ENCODE measurements around the gene KCNJ5. TPM values are rescaled to one million over a fixed set of nuclear protein-coding genes. Genes with fewer than 3 reads are reported as not detected.
"Not testable (repeated sequence)": the region's sequence is repeated elsewhere in the genome, so short reads cannot be mapped to it uniquely, and the experiment has no call there.

KCNJ5 gene
- total RNA-seq, 1 donor from 2014 or later = 0.52 TPM

- no peaks in the 10 kb centered on the region for H3K36me3 ChIP-seq (ENCODE audit: control insufficient read depth in 3 of 3, insufficient read depth in 3 of 3, low read length in 3 of 3)
- H3K27me3 ChIP-seq (ENCODE audit: control insufficient read depth in 3 of 3, insufficient read depth in 3 of 3, low read length in 3 of 3) = peaks cover 0 to 8% (median 5%) of the 10 kb centered on the region in 3 donors
- H3K4me1 ChIP-seq (ENCODE audit: control insufficient read depth in 3 of 3, insufficient read depth in 3 of 3, low read length in 3 of 3) = no peaks in the 10 kb centered on the region
- no peak overlapping the region for H3K4me3 ChIP-seq (ENCODE audit: low read length in 3 of 3)
- no peaks in the 10 kb centered on the region for H3K9me3 ChIP-seq (ENCODE audit: control insufficient read depth in 3 of 3, low read length in 3 of 3)
- no peak overlapping the region for H3K9ac ChIP-seq (ENCODE audit: low read depth in 1 of 3, low read length in 3 of 3)
- no peak overlapping the region for H3K27ac ChIP-seq (ENCODE audit: low read depth, low read length)
Measured at GRCh38 chr11:128917144-128917724, 26.1 kb downstream of the KCNJ5 start.

GRCh38 chr11:128919216-128919615 is 28.1 kb downstream of the KCNJ5 start:
- H3K9ac ChIP-seq (ENCODE audit: low read depth in 1 of 3, low read length in 3 of 3) = no peak overlapping the region
- no peaks in the 10 kb centered on the region for H3K36me3 ChIP-seq (ENCODE audit: control insufficient read depth in 3 of 3, insufficient read depth in 3 of 3, low read length in 3 of 3)
- H3K4me3 ChIP-seq (ENCODE audit: low read length in 3 of 3) = no peak overlapping the region
- H3K4me1 ChIP-seq (ENCODE audit: control insufficient read depth in 3 of 3, insufficient read depth in 3 of 3, low read length in 3 of 3) = no peaks in the 10 kb centered on the region
- no peak overlapping the region for H3K27ac ChIP-seq (ENCODE audit: low read depth, low read length)
- H3K9me3 ChIP-seq (ENCODE audit: control insufficient read depth in 3 of 3, low read length in 3 of 3) = no peaks in the 10 kb centered on the region
- peaks cover 0 to 6% (median 3%) of the 10 kb centered on the region in 3 donors for H3K27me3 ChIP-seq (ENCODE audit: control insufficient read depth in 3 of 3, insufficient read depth in 3 of 3, low read length in 3 of 3)

- H3K9ac ChIP-seq (ENCODE audit: low read depth in 1 of 3, low read length in 3 of 3); H3K4me3 ChIP-seq (ENCODE audit: low read length in 3 of 3); H3K4me1 ChIP-seq (ENCODE audit: control insufficient read depth in 3 of 3, insufficient read depth in 3 of 3, low read length in 3 of 3); H3K27me3 ChIP-seq (ENCODE audit: control insufficient read depth in 3 of 3, insufficient read depth in 3 of 3, low read length in 3 of 3); H3K27ac ChIP-seq (ENCODE audit: low read depth, low read length); H3K9me3 ChIP-seq (ENCODE audit: control insufficient read depth in 3 of 3, low read length in 3 of 3); H3K36me3 ChIP-seq (ENCODE audit: control insufficient read depth in 3 of 3, insufficient read depth in 3 of 3, low read length in 3 of 3): not testable (repeated sequence)
Measured at GRCh38 chr11:128919635-128920034, 28.5 kb downstream of the KCNJ5 start.

- no peaks in the 10 kb centered on the region for H3K4me1 ChIP-seq (ENCODE audit: control insufficient read depth in 3 of 3, insufficient read depth in 3 of 3, low read length in 3 of 3)
- H3K27me3 ChIP-seq (ENCODE audit: control insufficient read depth in 3 of 3, insufficient read depth in 3 of 3, low read length in 3 of 3) = peaks cover 0 to 6% (median 0%) of the 10 kb centered on the region in 3 donors
- no peak overlapping the region for H3K9ac ChIP-seq (ENCODE audit: low read depth in 1 of 3, low read length in 3 of 3)
- H3K4me3 ChIP-seq (ENCODE audit: low read length in 3 of 3) = no peak overlapping the region
- H3K27ac ChIP-seq (ENCODE audit: low read depth, low read length) = no peak overlapping the region
- no peaks in the 10 kb centered on the region for H3K36me3 ChIP-seq (ENCODE audit: control insufficient read depth in 3 of 3, insufficient read depth in 3 of 3, low read length in 3 of 3)
- H3K9me3 ChIP-seq (ENCODE audit: control insufficient read depth in 3 of 3, low read length in 3 of 3) = no peaks in the 10 kb centered on the region
Measured at GRCh38 chr11:128920666-128921065, 29.5 kb downstream of the KCNJ5 start.

- no peak overlapping the region for H3K9ac ChIP-seq (ENCODE audit: low read depth in 1 of 3, low read length in 3 of 3)
- no peak overlapping the region for H3K4me3 ChIP-seq (ENCODE audit: low read length in 3 of 3)
- H3K36me3 ChIP-seq (ENCODE audit: control insufficient read depth in 3 of 3, insufficient read depth in 3 of 3, low read length in 3 of 3) = no peaks in the 10 kb centered on the region
- no peaks in the 10 kb centered on the region for H3K4me1 ChIP-seq (ENCODE audit: control insufficient read depth in 3 of 3, insufficient read depth in 3 of 3, low read length in 3 of 3)
- H3K27ac ChIP-seq (ENCODE audit: low read depth, low read length) = no peak overlapping the region
- H3K27me3 ChIP-seq (ENCODE audit: control insufficient read depth in 3 of 3, insufficient read depth in 3 of 3, low read length in 3 of 3) = peaks cover 0 to 8% (median 0%) of the 10 kb centered on the region in 3 donors
- no peaks in the 10 kb centered on the region for H3K9me3 ChIP-seq (ENCODE audit: control insufficient read depth in 3 of 3, low read length in 3 of 3)
Measured at GRCh38 chr11:128921793-128922192, 30.6 kb downstream of the KCNJ5 start.

- Histone ChIP-seq H3K36me3 (ENCODE audit: control insufficient read depth in 3 of 3, insufficient read depth in 3 of 3, low read length in 3 of 3) (no peaks in the 10 kb centered on the region), H3K4me3 (ENCODE audit: low read length in 3 of 3) (no peak overlapping the region), H3K9ac (ENCODE audit: low read depth in 1 of 3, low read length in 3 of 3) (no peak overlapping the region), H3K4me1 (ENCODE audit: control insufficient read depth in 3 of 3, insufficient read depth in 3 of 3, low read length in 3 of 3) (no peaks in the 10 kb centered on the region), H3K27me3 (ENCODE audit: control insufficient read depth in 3 of 3, insufficient read depth in 3 of 3, low read length in 3 of 3) (peaks cover 0 to 3% (median 0%) of the 10 kb centered on the region in 3 donors), H3K9me3 (ENCODE audit: control insufficient read depth in 3 of 3, low read length in 3 of 3) (no peaks in the 10 kb centered on the region), H3K27ac (ENCODE audit: low read depth, low read length) (no peak overlapping the region)
Measured at GRCh38 chr11:128924104-128924503, 32.9 kb downstream of the KCNJ5 start.

- Histone ChIP-seq H3K27me3 (ENCODE audit: control insufficient read depth in 3 of 3, insufficient read depth in 3 of 3, low read length in 3 of 3) (peaks cover 0 to 3% (median under 1%) of the 10 kb centered on the region in 3 donors), H3K4me1 (ENCODE audit: control insufficient read depth in 3 of 3, insufficient read depth in 3 of 3, low read length in 3 of 3) (no peaks in the 10 kb centered on the region), H3K9me3 (ENCODE audit: control insufficient read depth in 3 of 3, low read length in 3 of 3) (no peaks in the 10 kb centered on the region), H3K27ac (ENCODE audit: low read depth, low read length) (no peak overlapping the region), H3K9ac (ENCODE audit: low read depth in 1 of 3, low read length in 3 of 3) (no peak overlapping the region), H3K36me3 (ENCODE audit: control insufficient read depth in 3 of 3, insufficient read depth in 3 of 3, low read length in 3 of 3) (no peaks in the 10 kb centered on the region), H3K4me3 (ENCODE audit: low read length in 3 of 3) (no peak overlapping the region)
Measured at GRCh38 chr11:128924510-128925249, 33.5 kb downstream of the KCNJ5 start.

- Histone ChIP-seq H3K36me3 (ENCODE audit: control insufficient read depth in 3 of 3, insufficient read depth in 3 of 3, low read length in 3 of 3) (no peaks in the 10 kb centered on the region), H3K27ac (ENCODE audit: low read depth, low read length) (no peak overlapping the region), H3K4me1 (ENCODE audit: control insufficient read depth in 3 of 3, insufficient read depth in 3 of 3, low read length in 3 of 3) (no peaks in the 10 kb centered on the region), H3K4me3 (ENCODE audit: low read length in 3 of 3) (no peak overlapping the region), H3K9ac (ENCODE audit: low read depth in 1 of 3, low read length in 3 of 3) (no peak overlapping the region), H3K27me3 (ENCODE audit: control insufficient read depth in 3 of 3, insufficient read depth in 3 of 3, low read length in 3 of 3) (peaks cover 0 to 3% (median 3%) of the 10 kb centered on the region in 3 donors), H3K9me3 (ENCODE audit: control insufficient read depth in 3 of 3, low read length in 3 of 3) (no peaks in the 10 kb centered on the region)
Measured at GRCh38 chr11:128925250-128925600, 34.1 kb downstream of the KCNJ5 start.

- Histone ChIP-seq H3K27ac (ENCODE audit: low read depth, low read length) (no peak overlapping the region), H3K4me1 (ENCODE audit: control insufficient read depth in 3 of 3, insufficient read depth in 3 of 3, low read length in 3 of 3) (no peaks in the 10 kb centered on the region), H3K27me3 (ENCODE audit: control insufficient read depth in 3 of 3, insufficient read depth in 3 of 3, low read length in 3 of 3) (peaks cover 0 to 3% (median 3%) of the 10 kb centered on the region in 3 donors), H3K9ac (ENCODE audit: low read depth in 1 of 3, low read length in 3 of 3) (no peak overlapping the region), H3K36me3 (ENCODE audit: control insufficient read depth in 3 of 3, insufficient read depth in 3 of 3, low read length in 3 of 3) (no peaks in the 10 kb centered on the region), H3K4me3 (ENCODE audit: low read length in 3 of 3) (no peak overlapping the region), H3K9me3 (ENCODE audit: control insufficient read depth in 3 of 3, low read length in 3 of 3) (no peaks in the 10 kb centered on the region)
Measured at GRCh38 chr11:128926000-128926399, 34.8 kb downstream of the KCNJ5 start.

GRCh38 chr11:128926437-128927107 is 35.4 kb downstream of the KCNJ5 start:
- no peak overlapping the region for H3K27ac ChIP-seq (ENCODE audit: low read depth, low read length)
- H3K9ac ChIP-seq (ENCODE audit: low read depth in 1 of 3, low read length in 3 of 3) = no peak overlapping the region
- H3K4me1 ChIP-seq (ENCODE audit: control insufficient read depth in 3 of 3, insufficient read depth in 3 of 3, low read length in 3 of 3) = peaks cover 0 to 3% (median 0%) of the 10 kb centered on the region in 3 donors
- no peaks in the 10 kb centered on the region for H3K36me3 ChIP-seq (ENCODE audit: control insufficient read depth in 3 of 3, insufficient read depth in 3 of 3, low read length in 3 of 3)
- H3K27me3 ChIP-seq (ENCODE audit: control insufficient read depth in 3 of 3, insufficient read depth in 3 of 3, low read length in 3 of 3) = peaks cover 0 to 3% (median 3%) of the 10 kb centered on the region in 3 donors
- H3K4me3 ChIP-seq (ENCODE audit: low read length in 3 of 3) = no peak overlapping the region
- no peaks in the 10 kb centered on the region for H3K9me3 ChIP-seq (ENCODE audit: control insufficient read depth in 3 of 3, low read length in 3 of 3)
